ENCODE data around the gene ATAD3A. TPM values are rescaled to one million over a fixed set of nuclear protein-coding genes. Genes with fewer than 3 reads are reported as not detected.
A peak's percentile ranks its signal among the peaks of the same experiment; 100 is the strongest.

Gene ATAD3A
- total RNA-seq, 1 experiment from 2014 or later: 55.8 TPM

DNA sequence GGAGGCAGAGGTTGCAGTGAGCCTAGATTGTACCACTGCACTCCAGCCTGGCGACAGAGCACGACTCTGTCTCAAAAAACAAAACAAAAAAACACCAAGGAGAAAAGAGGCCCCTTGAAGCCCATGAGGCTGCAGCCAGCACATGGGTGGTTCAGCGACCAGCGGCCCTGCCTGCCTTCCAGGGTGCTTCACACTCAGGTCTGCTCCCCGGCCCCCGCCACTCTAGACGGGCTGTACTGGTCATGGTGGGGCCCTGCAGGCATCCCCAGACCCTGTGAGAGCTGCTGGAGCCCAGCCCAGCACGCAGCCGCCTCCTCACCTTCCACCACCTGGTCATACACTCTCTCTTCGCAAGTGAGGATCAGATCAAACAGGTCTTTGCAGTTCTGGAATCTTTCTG, 32.6 kb downstream of the ATAD3A start:
- H3K14ac ChIP-seq (ENCODE audit: insufficient read depth, low read length): no peak overlapping the region
- Mint-ChIP-seq H3K27me3 (ENCODE audit: low read depth) (no peaks in the 10 kb centered on the region; the same call in 1 of the 2 replicates), H3K27ac (peak overlapping the region in 1 of 3 experiments; percentile 27; a peak in 2 of 7 replicates), H3K4me3 (no peak overlapping the region), H3K9me3 (no peaks in the 10 kb centered on the region), H3K36me3 (ENCODE audit: insufficient read depth in 1 of 3, low read depth in 3 of 3) (peaks cover 2 to 39% (median 32%) of the 10 kb centered on the region in 3 experiments; a peak in 6 of 7 replicates), H3K4me1 (no peaks in the 10 kb centered on the region)
- H2BK12ac ChIP-seq (ENCODE audit: insufficient read length, low read depth, low read length): no peak overlapping the region
- no peaks in the 10 kb centered on the region for H4K20me1 ChIP-seq (ENCODE audit: control insufficient read depth, insufficient read depth, insufficient read length)
- DNase-seq: no peak
- H3T11ph ChIP-seq (ENCODE audit: low read length): no peak overlapping the region
- H3K79me1 ChIP-seq (ENCODE audit: insufficient read depth, low read depth, low read length, poor library complexity, severe bottlenecking): no peaks in the 10 kb centered on the region
- H3K27me3 ChIP-seq (ENCODE audit: insufficient read depth, low read length): no peaks in the 10 kb centered on the region
- no peak overlapping the region for H2BK20ac ChIP-seq (ENCODE audit: low read depth, low read length, poor library complexity, severe bottlenecking)
- no peak overlapping the region for H3K23ac ChIP-seq (ENCODE audit: insufficient read length, low read depth, low read length)
- TF ChIP-seq, protein P1, sequence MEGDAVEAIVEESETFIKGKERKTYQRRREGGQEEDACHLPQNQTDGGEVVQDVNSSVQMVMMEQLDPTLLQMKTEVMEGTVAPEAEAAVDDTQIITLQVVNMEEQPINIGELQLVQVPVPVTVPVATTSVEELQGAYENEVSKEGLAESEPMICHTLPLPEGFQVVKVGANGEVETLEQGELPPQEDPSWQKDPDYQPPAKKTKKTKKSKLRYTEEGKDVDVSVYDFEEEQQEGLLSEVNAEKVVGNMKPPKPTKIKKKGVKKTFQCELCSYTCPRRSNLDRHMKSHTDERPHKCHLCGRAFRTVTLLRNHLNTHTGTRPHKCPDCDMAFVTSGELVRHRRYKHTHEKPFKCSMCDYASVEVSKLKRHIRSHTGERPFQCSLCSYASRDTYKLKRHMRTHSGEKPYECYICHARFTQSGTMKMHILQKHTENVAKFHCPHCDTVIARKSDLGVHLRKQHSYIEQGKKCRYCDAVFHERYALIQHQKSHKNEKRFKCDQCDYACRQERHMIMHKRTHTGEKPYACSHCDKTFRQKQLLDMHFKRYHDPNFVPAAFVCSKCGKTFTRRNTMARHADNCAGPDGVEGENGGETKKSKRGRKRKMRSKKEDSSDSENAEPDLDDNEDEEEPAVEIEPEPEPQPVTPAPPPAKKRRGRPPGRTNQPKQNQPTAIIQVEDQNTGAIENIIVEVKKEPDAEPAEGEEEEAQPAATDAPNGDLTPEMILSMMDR (conservative IDR thresholded peaks at IDR 0.05): no peak
- H2BK120ac ChIP-seq (ENCODE audit: low read depth, low read length, poor library complexity, severe bottlenecking): no peak overlapping the region
- H2AK5ac ChIP-seq (ENCODE audit: insufficient read length, low read length): no peak overlapping the region
- no peak overlapping the region for H3K4me2 ChIP-seq (ENCODE audit: insufficient read depth, insufficient read length, low read length)
- no CpG with 5 or more reads among the region's 10 CpGs for WGBS (ENCODE audit: extremely low coverage, insufficient read length, low lambda C conversion rate)
- H2BK15ac ChIP-seq (ENCODE audit: low read depth, low read length): no peak overlapping the region
- no peak overlapping the region for H2BK5ac ChIP-seq (ENCODE audit: insufficient read length, low read length)
- H3K18ac ChIP-seq (ENCODE audit: insufficient read length, low read depth, low read length): no peak overlapping the region
- H3K79me2 ChIP-seq (ENCODE audit: insufficient read depth, low read length): no peaks in the 10 kb centered on the region
- peaks cover 4% of the 10 kb centered on the region for H3K23me2 ChIP-seq (ENCODE audit: insufficient read length, low read depth, low read length, poor library complexity, severe bottlenecking)
- H3K4me1 ChIP-seq (ENCODE audit: insufficient read depth, low read length): no peaks in the 10 kb centered on the region
- no peak overlapping the region for H3K4ac ChIP-seq (ENCODE audit: low read depth, low read length)
- no peaks in the 10 kb centered on the region for H3K9me3 ChIP-seq (ENCODE audit: control insufficient read depth, low read depth, low read length)
- H3K27ac ChIP-seq (ENCODE audit: insufficient read length, low read depth, low read length): no peak overlapping the region
- no peak overlapping the region for H4K5ac ChIP-seq (ENCODE audit: insufficient read length, low read depth, low read length)
- no peak overlapping the region for H3K9ac ChIP-seq (ENCODE audit: extremely low read depth, insufficient read length, low read length)
- no peak overlapping the region for H4K8ac ChIP-seq (replicated peaks; ENCODE audit: insufficient read length, low read depth, low read length)
- no peak overlapping the region for H4K91ac ChIP-seq (ENCODE audit: insufficient read length, low read depth, low read length)
- H3K56ac ChIP-seq (ENCODE audit: insufficient read length, low read depth, low read length): no peak overlapping the region
- H2AFZ ChIP-seq (ENCODE audit: low read length): no peak overlapping the region
